Measurements from ENCODE around the gene DPEP2. TPM values are rescaled to one million over a fixed set of nuclear protein-coding genes. Genes with fewer than 3 reads are reported as not detected.
A peak's percentile ranks its signal among the peaks of the same experiment; 100 is the strongest.

The DPEP2 gene
- total and polyA plus RNA-seq, 2 of the 13 experiments (the other 11 are each of a cell fraction or from before 2014, with no cell fraction given): 0.18 TPM; not detected in 1

DNA sequence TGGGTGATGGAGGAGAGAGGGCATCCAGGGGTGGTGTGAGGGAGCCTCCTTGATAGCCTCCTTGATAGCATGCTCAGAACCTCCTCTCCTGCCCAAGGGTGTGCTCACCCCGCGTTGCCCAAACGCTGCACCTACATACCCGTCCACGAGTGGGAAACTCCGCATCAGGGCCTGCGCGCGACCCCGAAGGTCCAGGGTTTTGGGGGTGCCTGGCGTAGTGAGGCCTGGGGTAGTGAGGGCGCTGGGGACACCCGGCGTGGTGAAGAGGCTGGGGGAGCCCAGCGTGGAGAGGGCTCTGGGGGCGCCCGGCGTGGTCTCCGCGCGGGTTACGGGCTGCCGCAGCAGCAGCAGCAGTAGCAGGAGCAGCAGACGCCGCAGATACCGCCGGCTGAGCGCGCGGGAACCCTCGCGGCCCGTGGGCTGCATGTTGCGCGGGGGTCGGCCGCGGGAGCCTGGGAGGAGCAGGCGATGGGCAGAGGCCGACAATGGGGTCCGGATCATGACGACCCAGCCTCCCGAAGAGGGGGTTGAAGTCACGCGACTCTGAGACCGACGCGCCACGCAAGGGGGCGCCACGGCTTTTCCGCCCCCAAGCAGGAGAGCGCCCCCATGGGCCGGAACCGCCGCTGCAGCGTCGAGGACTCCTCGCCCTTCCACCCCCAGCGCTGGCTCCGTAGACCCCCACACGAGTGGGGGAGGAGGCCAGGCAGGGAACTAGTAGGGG lies 19.2 kb downstream of the DPEP2 start, which contains the start of gene DPEP3:
DPEP3 (minus strand) TSS at position 545 of the 724 bp plus-strand sequence; CDS start at position 426, 119 bp downstream.
- POLR2A ChIA-PET: interaction anchor here (0.8 to 3.8 kb wide), 2 partner anchors 14 to 99 kb away, joined by 3 to 17 read pairs; no protein-coding TSS in a partner anchor
- CTCF ChIA-PET (ENCODE audit: low intra/inter-chr PET ratio, low total read pairs): no interaction called here
- Histone ChIP-seq H3K36me3 (replicated peaks in 1 of 2; ENCODE audit: control insufficient read depth in 1 of 2, insufficient read depth in 2 of 2, low read length in 2 of 2) (no peaks in the 10 kb centered on the region), H3K79me2 (ENCODE audit: insufficient read depth, low read length) (no peaks in the 10 kb centered on the region), H3K4me1 (ENCODE audit: insufficient read depth, low read length) (peaks cover 54% of the 10 kb centered on the region), H2AFZ (ENCODE audit: low read length) (no peak within 1 kb of the TSS), H3K4me3 (replicated peaks in 1 of 3; ENCODE audit: insufficient read depth in 1 of 3, low read depth in 2 of 3, low read length in 3 of 3) (no peak within 1 kb of the TSS), H3K9me3 (ENCODE audit: low read length) (no peaks in the 10 kb centered on the region), H3K27ac (ENCODE audit: extremely low read length, insufficient read depth, low read length) (no peak within 1 kb of the TSS), H3K27me3 (ENCODE audit: control insufficient read depth in 1 of 2, insufficient read depth in 2 of 2, low read length in 2 of 2) (peaks cover 5 to 34% of the 10 kb centered on the region in 2 experiments; a peak in 4 of 5 replicates), H3K4me2 (ENCODE audit: low read depth, low read length) (no peak within 1 kb of the TSS), H4K20me1 (ENCODE audit: insufficient read depth, low read length) (no peaks in the 10 kb centered on the region), H3K9ac (ENCODE audit: insufficient read depth, low read depth, low read length) (no peak within 1 kb of the TSS)
- no peak for FAIRE-seq
- intact Hi-C loops (cut with micrococcal nuclease; ENCODE audit: unreplicated experiment) (no loop called here), in situ Hi-C loops (cut with HindIII; ENCODE audit: extremely low pct_ligation_motif_present, low pct_unique_long_range_greater_than_20kb) (no loop called here)
- TF ChIP-seq, protein P1, sequence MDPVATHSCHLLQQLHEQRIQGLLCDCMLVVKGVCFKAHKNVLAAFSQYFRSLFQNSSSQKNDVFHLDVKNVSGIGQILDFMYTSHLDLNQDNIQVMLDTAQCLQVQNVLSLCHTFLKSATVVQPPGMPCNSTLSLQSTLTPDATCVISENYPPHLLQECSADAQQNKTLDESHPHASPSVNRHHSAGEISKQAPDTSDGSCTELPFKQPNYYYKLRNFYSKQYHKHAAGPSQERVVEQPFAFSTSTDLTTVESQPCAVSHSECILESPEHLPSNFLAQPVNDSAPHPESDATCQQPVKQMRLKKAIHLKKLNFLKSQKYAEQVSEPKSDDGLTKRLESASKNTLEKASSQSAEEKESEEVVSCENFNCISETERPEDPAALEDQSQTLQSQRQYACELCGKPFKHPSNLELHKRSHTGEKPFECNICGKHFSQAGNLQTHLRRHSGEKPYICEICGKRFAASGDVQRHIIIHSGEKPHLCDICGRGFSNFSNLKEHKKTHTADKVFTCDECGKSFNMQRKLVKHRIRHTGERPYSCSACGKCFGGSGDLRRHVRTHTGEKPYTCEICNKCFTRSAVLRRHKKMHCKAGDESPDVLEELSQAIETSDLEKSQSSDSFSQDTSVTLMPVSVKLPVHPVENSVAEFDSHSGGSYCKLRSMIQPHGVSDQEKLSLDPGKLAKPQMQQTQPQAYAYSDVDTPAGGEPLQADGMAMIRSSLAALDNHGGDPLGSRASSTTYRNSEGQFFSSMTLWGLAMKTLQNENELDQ (CRISPR knock-in tag; IDR thresholded peaks at IDR 0.05; ENCODE audit: borderline replicate concordance): no peak
- no peak for TF ChIP-seq ATF7 (IDR thresholded peaks at IDR 0.05)
- no peak for TF ChIP-seq ATF7 (CRISPR knock-in tag; IDR thresholded peaks at IDR 0.05)
- TF ChIP-seq ZNF768 (CRISPR knock-in tag; IDR thresholded peaks at IDR 0.05): peak; percentile 14; the same call in 1 of the 2 replicates
- peak; percentile 60; the same call in 1 of the 2 replicates for TF ChIP-seq ZBTB33 (CRISPR knock-in tag; IDR thresholded peaks at IDR 0.05)
- peak; percentile 26; the same call in 1 of the 2 replicates for TF ChIP-seq HOXA3 (CRISPR knock-in tag; IDR thresholded peaks at IDR 0.05)
- no TSS peak for BruUV-seq (replicated peaks)
- ATAC-seq: no peak
- DNase-seq (ENCODE audit: low spot score): no peak
- WGBS (ENCODE audit: low lambda C conversion rate): 90% methylated on average over 62 of the region's 62 CpGs

All from HepG2 (cell line).